ENCODE results near the gene MLPH.

DNA sequence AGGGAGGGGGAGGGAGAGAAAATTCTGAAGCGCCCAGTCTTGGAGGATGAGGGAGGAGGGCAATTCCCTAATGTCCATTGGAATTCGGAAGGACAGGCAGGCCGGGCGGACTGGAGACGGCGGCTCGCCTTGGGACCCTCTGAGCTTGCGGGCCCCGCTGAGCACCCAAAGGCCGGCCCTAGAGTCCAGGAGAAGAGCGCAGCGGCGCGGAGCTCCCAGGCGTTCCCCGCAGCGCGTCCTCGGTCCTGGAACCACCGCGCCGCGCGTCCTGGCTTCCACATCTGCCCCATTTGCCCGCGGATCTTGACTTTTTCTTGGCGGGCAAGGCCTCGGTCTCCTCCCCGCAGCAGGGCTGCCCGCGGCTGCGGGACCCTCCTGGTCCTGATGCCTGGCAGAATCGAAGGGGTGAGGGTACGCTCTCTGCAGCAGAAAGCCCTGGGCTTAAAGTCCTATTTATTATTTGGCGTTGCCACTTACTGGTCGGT, 675 bp upstream of the MLPH start:
- TF ChIP-seq, protein P1, sequence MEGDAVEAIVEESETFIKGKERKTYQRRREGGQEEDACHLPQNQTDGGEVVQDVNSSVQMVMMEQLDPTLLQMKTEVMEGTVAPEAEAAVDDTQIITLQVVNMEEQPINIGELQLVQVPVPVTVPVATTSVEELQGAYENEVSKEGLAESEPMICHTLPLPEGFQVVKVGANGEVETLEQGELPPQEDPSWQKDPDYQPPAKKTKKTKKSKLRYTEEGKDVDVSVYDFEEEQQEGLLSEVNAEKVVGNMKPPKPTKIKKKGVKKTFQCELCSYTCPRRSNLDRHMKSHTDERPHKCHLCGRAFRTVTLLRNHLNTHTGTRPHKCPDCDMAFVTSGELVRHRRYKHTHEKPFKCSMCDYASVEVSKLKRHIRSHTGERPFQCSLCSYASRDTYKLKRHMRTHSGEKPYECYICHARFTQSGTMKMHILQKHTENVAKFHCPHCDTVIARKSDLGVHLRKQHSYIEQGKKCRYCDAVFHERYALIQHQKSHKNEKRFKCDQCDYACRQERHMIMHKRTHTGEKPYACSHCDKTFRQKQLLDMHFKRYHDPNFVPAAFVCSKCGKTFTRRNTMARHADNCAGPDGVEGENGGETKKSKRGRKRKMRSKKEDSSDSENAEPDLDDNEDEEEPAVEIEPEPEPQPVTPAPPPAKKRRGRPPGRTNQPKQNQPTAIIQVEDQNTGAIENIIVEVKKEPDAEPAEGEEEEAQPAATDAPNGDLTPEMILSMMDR (IDR thresholded peaks at IDR 0.05): no peak
- peak; percentile 89 for TF ChIP-seq EZH2 (IDR thresholded peaks at IDR 0.05)

Measured in neural progenitor cell (in vitro differentiated cells).